Suprapubic skin (tissue), 4 donors: Measurements from ENCODE around the gene MDK. TPM values are rescaled to one million over a fixed set of nuclear protein-coding genes. Genes with fewer than 3 reads are reported as not detected.
A peak's percentile ranks its signal among the peaks of the same experiment; 100 is the strongest.

ENCODE experiments used
- DNase-seq, 2 donors: peaks; one replicate each; pipeline ENCODE4 v3.0.0-alpha.2; 2019; ENCODE audit warnings: low spot score in 2 of 2
- H3K27ac ChIP-seq: fragments of 200-600 bp; sonication (generic); one replicate; pipeline ENCODE4 v1.5.1; 2019
- H3K27me3 ChIP-seq: fragments of 200-600 bp; sonication (generic); one replicate; pipeline ENCODE4 v1.5.1; 2019
- H3K36me3 ChIP-seq: fragments of 200-600 bp; sonication (generic); one replicate; pipeline ENCODE4 v1.5.1; 2019
- H3K4me1 ChIP-seq: fragments of 200-600 bp; sonication (generic); one replicate; pipeline ENCODE4 v1.5.1; 2019
- H3K4me3 ChIP-seq: fragments of 200-600 bp; sonication (generic); one replicate; pipeline ENCODE4 v1.5.1; 2019; ENCODE audit warnings: mild to moderate bottlenecking
- H3K9me3 ChIP-seq: fragments of 200-600 bp; sonication (generic); one replicate; pipeline ENCODE4 v1.5.1; 2019
- EP300 ChIP-seq: sonication (generic); formaldehyde crosslinking; IDR thresholded peaks from one replicate; pipeline ENCODE4 v1.6.1; 2017; ENCODE audit warnings: antibody characterized with exemption
- POLR2A ChIP-seq, 2 donors: fragments of 450-650 bp; IDR thresholded peaks; one replicate each; pipeline ENCODE4 v1.6.1; 2017; ENCODE audit warnings: antibody characterized with exemption in 2 of 2, mild to moderate bottlenecking in 2 of 2, moderate library complexity in 2 of 2
- POLR2AphosphoS5 ChIP-seq, 3 donors: sonication (generic); formaldehyde crosslinking; IDR thresholded peaks; one replicate each; pipeline ENCODE4 v1.6.1; 2017; ENCODE audit warnings: antibody characterized with exemption in 3 of 3
- WGBS: methylation state at CpG from one replicate; pipeline ENCODE4 v1.1.5; 2018; 5-methylcytosine and 5-hydroxymethylcytosine counted together
- total RNA-seq, 4 donors: library from RNA; depleted of rRNA; stranded (reverse); fragments of >200 nt; gene quantifications; one replicate each; pipeline ENCODE4 v1.1.0, GENCODE V29; 2016
- TF ChIP-seq, protein P1 (sequence below), 2 donors: fragments of 200-600 bp in 1 of 2; fragments of 450-650 bp in 1 of 2; sonication (generic) in 1 of 2; IDR thresholded peaks; one replicate each; pipeline ENCODE4 v1.5.1; 2016 to 2019; ENCODE audit warnings: antibody characterized with exemption in 2 of 2, mild to moderate bottlenecking in 1 of 2, moderate library complexity in 1 of 2

The MDK gene
- total RNA-seq, 4 donors from 2014 or later = 9.1 to 22.6 (median 13.9) TPM

DNA sequence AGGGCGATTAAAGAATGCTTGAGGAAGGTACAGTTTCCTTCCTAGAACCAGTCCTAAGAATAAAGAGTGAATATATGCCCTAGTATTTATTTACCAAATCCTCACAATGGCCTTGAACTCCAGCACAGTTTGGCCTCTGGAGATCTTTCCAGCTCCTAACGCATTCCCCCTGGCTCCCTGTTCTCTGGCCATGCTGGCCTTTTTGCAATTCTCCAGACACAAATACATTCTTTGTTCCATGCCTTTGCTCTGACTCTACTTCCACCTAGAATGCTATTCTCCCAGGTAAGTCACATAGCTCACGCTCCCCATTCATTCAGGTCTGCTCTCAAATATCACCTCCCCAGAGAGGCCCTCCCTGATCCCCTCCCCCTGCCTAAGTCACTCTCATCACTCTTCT is 37.9 kb upstream of the MDK start:
- TF ChIP-seq EP300 (no peak), POLR2AphosphoS5 (IDR thresholded peaks at IDR 0.05) (no peak), POLR2A (IDR thresholded peaks at IDR 0.05) (no peak)
- TF ChIP-seq, protein P1, sequence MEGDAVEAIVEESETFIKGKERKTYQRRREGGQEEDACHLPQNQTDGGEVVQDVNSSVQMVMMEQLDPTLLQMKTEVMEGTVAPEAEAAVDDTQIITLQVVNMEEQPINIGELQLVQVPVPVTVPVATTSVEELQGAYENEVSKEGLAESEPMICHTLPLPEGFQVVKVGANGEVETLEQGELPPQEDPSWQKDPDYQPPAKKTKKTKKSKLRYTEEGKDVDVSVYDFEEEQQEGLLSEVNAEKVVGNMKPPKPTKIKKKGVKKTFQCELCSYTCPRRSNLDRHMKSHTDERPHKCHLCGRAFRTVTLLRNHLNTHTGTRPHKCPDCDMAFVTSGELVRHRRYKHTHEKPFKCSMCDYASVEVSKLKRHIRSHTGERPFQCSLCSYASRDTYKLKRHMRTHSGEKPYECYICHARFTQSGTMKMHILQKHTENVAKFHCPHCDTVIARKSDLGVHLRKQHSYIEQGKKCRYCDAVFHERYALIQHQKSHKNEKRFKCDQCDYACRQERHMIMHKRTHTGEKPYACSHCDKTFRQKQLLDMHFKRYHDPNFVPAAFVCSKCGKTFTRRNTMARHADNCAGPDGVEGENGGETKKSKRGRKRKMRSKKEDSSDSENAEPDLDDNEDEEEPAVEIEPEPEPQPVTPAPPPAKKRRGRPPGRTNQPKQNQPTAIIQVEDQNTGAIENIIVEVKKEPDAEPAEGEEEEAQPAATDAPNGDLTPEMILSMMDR (IDR thresholded peaks at IDR 0.05) = no peak
- no peak overlapping the region for H3K27ac ChIP-seq
- no peaks in the 10 kb centered on the region for H3K9me3 ChIP-seq
- H3K36me3 ChIP-seq = no peaks in the 10 kb centered on the region
- H3K27me3 ChIP-seq = no peaks in the 10 kb centered on the region
- 87% methylated on average over 3 of the region's 3 CpGs for WGBS
- DNase-seq = no peak
- no peak overlapping the region for H3K4me3 ChIP-seq
- peaks cover 49% of the 10 kb centered on the region for H3K4me1 ChIP-seq

DNA sequence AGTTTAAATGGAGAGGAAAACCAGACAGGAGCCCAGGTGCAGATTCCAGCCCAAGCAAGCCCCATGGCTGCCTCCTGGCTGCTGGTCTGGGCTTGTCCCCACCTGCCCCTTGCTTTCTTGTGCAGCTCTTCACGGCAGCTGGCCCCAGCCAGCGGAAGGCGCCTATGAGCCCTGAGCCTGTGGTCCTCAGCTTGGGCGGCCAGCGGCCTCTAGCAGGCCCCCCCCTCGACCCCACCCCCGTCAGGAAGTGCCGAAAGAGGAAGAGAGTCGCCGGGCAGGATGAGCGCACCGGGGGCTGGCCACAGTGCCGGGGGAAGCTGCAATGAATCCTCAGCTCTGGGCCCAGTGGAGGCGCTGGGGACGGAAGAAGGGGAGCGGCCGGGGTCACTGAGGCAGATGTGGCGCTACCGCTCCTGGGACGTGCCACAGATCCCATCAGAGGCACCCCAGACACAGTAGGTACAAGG is 36.3 kb upstream of the MDK start:
- peaks cover 51% of the 10 kb centered on the region for H3K4me1 ChIP-seq
- 76% methylated on average over 4 of the region's 20 CpGs for WGBS
- no peak for TF ChIP-seq POLR2A (IDR thresholded peaks at IDR 0.05)
- TF ChIP-seq POLR2AphosphoS5 (IDR thresholded peaks at IDR 0.05) = no peak
- TF ChIP-seq, protein P1 (IDR thresholded peaks at IDR 0.05) = no peak
- no peak for TF ChIP-seq EP300

DNA sequence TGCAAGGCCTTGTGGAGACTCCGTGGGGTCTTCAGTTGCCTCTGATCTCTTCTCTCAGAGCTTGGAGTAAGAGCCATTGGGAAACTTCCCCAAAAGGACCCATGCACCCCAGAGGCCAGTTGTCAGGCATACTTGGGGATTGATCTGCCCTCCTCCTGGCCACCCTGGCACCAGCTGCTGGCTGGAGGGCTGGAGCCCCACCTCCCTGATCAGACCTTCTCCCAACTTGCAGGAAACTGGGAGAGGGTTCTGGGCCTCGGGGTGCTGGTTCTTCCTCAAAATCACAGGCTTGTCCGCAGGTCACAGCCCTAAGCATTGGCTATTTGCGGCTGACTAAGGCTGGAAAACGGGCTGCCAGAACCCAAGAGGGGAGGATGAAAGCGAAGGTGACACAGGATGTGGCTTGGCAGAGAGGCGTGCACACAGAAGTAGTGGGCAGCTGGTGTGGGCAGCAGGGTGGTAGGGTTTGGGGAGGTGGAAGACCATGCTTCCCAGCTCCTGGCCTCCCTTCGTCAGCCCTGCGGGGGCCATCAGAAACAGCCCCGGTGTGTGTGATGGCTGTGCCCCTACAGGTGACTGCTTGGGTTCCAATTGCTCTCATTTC is 35.5 kb upstream of the MDK start:
- TF ChIP-seq POLR2AphosphoS5 (IDR thresholded peaks at IDR 0.05) (no peak), POLR2A (IDR thresholded peaks at IDR 0.05) (no peak), EP300 (no peak)
- TF ChIP-seq, protein P1 (IDR thresholded peaks at IDR 0.05) = no peak
- no peak for DNase-seq
- WGBS = 78% methylated on average over 1 of the region's 10 CpGs
- no peaks in the 10 kb centered on the region for H3K36me3 ChIP-seq
- peak overlapping the region; percentile 61 for H3K27ac ChIP-seq
- peaks cover 59% of the 10 kb centered on the region for H3K4me1 ChIP-seq
- no peaks in the 10 kb centered on the region for H3K27me3 ChIP-seq
- H3K4me3 ChIP-seq = peak overlapping the region; percentile 94
- H3K9me3 ChIP-seq = no peaks in the 10 kb centered on the region

More for the DNA sequence above, 36.3 kb upstream of the MDK start:
- Histone ChIP-seq H3K27me3 (no peaks in the 10 kb centered on the region), H3K36me3 (no peaks in the 10 kb centered on the region), H3K9me3 (no peaks in the 10 kb centered on the region), H3K4me3 (peak overlapping the region; percentile 94), H3K27ac (peak overlapping the region; percentile 61)
- DNase-seq = peak in 1 of 2 donors; percentile 82

DNA sequence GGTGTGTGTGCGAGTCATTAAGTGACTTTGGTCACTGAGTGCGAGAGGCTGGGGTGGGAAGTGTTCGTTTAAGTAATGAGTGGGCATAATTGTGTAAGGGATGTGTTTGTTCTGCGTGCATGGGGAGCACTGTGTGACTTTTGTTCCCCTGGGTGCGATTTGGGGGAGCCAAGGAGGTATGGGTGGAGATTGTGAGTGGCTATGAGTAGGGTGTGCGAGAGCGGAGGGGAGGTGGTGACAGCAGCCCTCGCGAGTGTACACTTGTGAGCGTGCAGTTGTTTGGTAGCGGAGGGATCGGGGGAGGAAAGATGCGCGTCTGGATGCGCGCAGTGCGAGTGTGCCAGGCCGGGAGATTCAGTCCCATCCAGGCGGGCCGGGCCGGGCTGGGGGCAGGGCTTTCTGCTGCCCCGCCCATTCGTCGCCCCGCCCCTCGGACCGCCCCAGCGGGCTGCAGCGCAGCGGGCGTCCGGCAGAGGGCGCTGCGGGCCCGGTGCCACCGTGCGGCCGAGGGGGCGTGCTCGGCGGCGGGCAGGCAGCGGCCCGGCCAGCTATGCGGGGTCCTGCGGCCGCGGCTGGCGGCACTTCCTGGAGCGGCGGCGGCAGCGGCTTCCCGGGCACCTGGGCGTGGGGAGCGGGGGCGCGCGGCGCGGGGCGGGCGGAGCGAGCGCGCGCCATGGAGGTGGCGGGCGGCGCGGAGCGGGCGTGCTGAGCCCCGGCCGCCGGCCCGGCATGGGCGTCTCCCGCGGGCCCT is 34.4 kb upstream of the MDK start, which contains the start of gene DGKZ:
DGKZ (plus strand) TSS at position 578 of the 751 bp plus-strand sequence. CDS start 197 bp downstream, outside the sequence.
- DNase-seq = peak; percentile 88 to 89
- WGBS = 12% methylated on average over 17 of the region's 80 CpGs
- Histone ChIP-seq H3K27ac (peak within 1 kb of the TSS; percentile 79), H3K27me3 (no peaks in the 10 kb centered on the region), H3K9me3 (no peaks in the 10 kb centered on the region), H3K4me3 (peak within 1 kb of the TSS; percentile 94), H3K4me1 (peaks cover 70% of the 10 kb centered on the region), H3K36me3 (no peaks in the 10 kb centered on the region)
- TF ChIP-seq, protein P1 (IDR thresholded peaks at IDR 0.05) = peak; percentile 96 to 97
- TF ChIP-seq POLR2A (IDR thresholded peaks at IDR 0.05) (no peak), EP300 (no peak), POLR2AphosphoS5 (IDR thresholded peaks at IDR 0.05) (no peak)
